SW480 (cell line): ENCODE results near the gene CDH3.

Experiments used
- DNase-seq: peaks from one replicate; pipeline ENCODE4 v3.0.0-alpha.2; 2016; ENCODE audit warnings: low spot score

CDH3 gene

GRCh38 chr16:68737730-68738629 lies 92.9 kb downstream of the CDH3 start:
- peak; percentile 73 for DNase-seq

- no peak for DNase-seq
Observed at GRCh38 chr16:68739964-68740627, 95.0 kb downstream of the CDH3 start.

GRCh38 chr16:68740628-68741346 lies 95.7 kb downstream of the CDH3 start:
- no peak for DNase-seq

DNA sequence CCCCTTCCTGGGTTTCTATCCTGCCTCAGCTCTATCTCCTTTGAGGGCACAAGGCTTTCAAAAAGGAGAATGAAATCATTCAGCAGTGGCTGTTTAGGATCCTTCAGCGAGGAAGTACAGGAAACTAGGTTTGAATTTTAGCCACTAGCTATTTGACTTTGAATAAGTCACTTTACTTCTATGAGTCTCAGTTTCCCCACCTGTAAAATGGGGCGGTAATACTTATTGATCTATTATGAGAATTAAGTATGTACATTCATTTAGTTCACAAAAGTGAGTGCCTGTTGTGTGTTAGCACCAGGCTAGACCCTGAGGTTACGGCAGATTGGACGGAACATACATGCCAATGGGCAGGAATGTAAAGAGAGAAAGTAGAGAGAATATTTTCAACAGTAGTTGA lies 98.6 kb downstream of the CDH3 start:
- DNase-seq, result no peak

DNA sequence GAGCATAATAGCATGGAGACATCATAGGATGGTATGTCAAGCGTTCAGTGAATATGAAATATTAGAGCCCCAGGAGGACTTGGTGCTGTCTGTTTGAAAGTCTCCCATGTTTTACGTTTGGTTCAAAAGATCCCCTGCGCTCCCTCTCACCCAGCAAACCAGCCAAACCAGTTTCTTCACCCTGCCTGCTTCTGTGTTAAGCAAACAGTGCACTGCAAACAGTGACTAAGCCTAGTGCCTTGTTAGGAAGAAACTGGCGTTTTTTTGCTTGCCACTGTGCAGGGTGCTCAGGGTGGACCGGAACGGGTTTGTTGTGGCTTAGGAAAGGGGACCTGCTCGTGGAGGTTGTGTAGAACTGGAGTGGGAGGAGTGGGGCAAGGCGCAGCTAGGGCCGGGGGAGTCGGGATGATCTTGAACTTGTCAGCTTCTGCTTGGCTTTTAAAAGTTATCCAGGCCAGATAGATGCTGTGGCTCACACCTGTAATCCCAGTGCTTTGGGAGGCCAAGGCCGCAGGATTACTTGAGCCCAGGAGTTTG lies 99.7 kb downstream of the CDH3 start:
- DNase-seq, result no peak

- DNase-seq, result no peak
Observed at GRCh38 chr16:68746951-68747350, 101.8 kb downstream of the CDH3 start.

DNA sequence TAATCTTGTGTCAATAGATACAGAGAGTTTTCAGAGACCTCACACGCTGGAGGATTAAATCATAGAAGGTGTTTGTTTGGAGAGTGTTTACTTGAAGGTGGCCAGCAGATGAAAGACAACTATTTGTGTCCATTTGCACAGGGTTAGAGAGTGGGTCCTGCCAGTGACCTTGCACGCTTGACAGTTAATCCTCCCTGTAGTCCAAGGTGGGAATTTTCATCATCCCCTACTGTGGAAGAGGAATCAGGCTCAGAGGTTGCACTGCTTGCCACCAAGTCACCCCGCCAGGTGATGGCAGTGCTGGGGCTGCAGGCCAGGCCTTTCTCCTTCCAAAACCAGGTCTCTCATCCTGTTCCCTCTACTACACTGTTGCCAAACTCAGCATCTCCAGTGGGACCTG lies 104.3 kb downstream of the CDH3 start:
- DNase-seq, result no peak
